Natural killer cell (primary cell): ENCODE data around the gene ENO2. TPM values are rescaled to one million over a fixed set of nuclear protein-coding genes. Genes with fewer than 3 reads are reported as not detected.

Experiments
- ATAC-seq, 3 donors: fragments of 150-1000 bp in 2 of 3; fragments of 200-7000 bp in 1 of 3; cut with Tn5 transposase; 1 replicate in 1 of 3; 2 replicates in 2 of 3; pipeline ENCODE4 v1.10.0; 2021; ENCODE audit warnings: mild to moderate bottlenecking in 2 of 3, moderate library complexity in 2 of 3
- DNase-seq, 2 donors: peaks; one replicate each; pipeline versions ENCODE4 v3.0.0 to v3.0.0-alpha.2; 2013 to 2021; ENCODE audit warnings: mixed read lengths in 1 of 2
- H3K27ac ChIP-seq: one replicate; pipeline ENCODE4 v1.5.1; 2013; ENCODE audit warnings: mild to moderate bottlenecking, low read length
- H3K27me3 ChIP-seq: one replicate; pipeline ENCODE4 v1.6.1; 2013; ENCODE audit warnings: low read length; ENCODE audit not compliant: control insufficient read depth, insufficient read depth
- H3K36me3 ChIP-seq: one replicate; pipeline ENCODE4 v1.6.1; 2013; ENCODE audit warnings: low read length; ENCODE audit not compliant: control insufficient read depth, insufficient read depth
- H3K4me1 ChIP-seq: one replicate; pipeline ENCODE4 v1.6.1; 2013; ENCODE audit warnings: low read length; ENCODE audit not compliant: control insufficient read depth, insufficient read depth
- H3K4me3 ChIP-seq: one replicate; pipeline ENCODE4 v1.5.1; 2013; ENCODE audit warnings: low read length
- H3K9me3 ChIP-seq: one replicate; pipeline ENCODE4 v1.6.1; 2013; ENCODE audit warnings: low read length; ENCODE audit not compliant: control insufficient read depth, insufficient read depth
- H3K27ac Mint-ChIP-seq, 2 donors: one replicate each; pipeline ENCODE4 v1.8.0; 2022; ENCODE audit warnings: mild to moderate bottlenecking in 2 of 2, mixed read lengths in 2 of 2, moderate library complexity in 1 of 2
- H3K27me3 Mint-ChIP-seq, 2 donors: one replicate each; pipeline ENCODE4 v1.8.0; 2022; ENCODE audit warnings: low read depth in 2 of 2, mixed read lengths in 2 of 2
- H3K36me3 Mint-ChIP-seq: one replicate; pipeline ENCODE4 v1.8.0; 2022; ENCODE audit warnings: mixed read lengths
- H3K4me1 Mint-ChIP-seq, 2 donors: one replicate each; pipeline ENCODE4 v1.8.0; 2022; ENCODE audit warnings: mixed read lengths in 2 of 2
- H3K4me3 Mint-ChIP-seq: one replicate; pipeline ENCODE4 v1.8.0; 2022; ENCODE audit warnings: mild to moderate bottlenecking, moderate library complexity, mixed read lengths
- H3K9me3 Mint-ChIP-seq, 2 donors: one replicate each; pipeline ENCODE4 v1.8.0; 2022; ENCODE audit warnings: mixed read lengths in 2 of 2
- WGBS: methylation state at CpG from one replicate; pipeline ENCODE4 v1.1.7; 2013; ENCODE audit warnings: missing lambda C conversion rate; ENCODE audit not compliant: insufficient coverage; 5-methylcytosine and 5-hydroxymethylcytosine counted together
- intact Hi-C: fragments of 100-400 bp; cut with micrococcal nuclease; formaldehyde crosslinking; loops from one replicate; pipeline ENCODE4 v1.14.2; 2022
- total RNA-seq, 4 donors: library from RNA; stranded (reverse); fragments of 120-200 nt in 1 of 4; gene quantifications; one replicate each; pipeline versions ENCODE4 v1.2.3 to v1.2.4, GENCODE V29; 2013 to 2022
- TF ChIP-seq, protein P1 (sequence below): fragments of 200-600 bp; IDR thresholded peaks from one replicate; pipeline ENCODE4 v1.8.0; 2022; ENCODE audit warnings: antibody characterized with exemption

Gene ENO2
- total RNA-seq, 3 donors from 2014 or later (not counting 1 experiment from before 2014, with no cell fraction given) = 21.6 to 30.8 (median 23.1) TPM

DNA sequence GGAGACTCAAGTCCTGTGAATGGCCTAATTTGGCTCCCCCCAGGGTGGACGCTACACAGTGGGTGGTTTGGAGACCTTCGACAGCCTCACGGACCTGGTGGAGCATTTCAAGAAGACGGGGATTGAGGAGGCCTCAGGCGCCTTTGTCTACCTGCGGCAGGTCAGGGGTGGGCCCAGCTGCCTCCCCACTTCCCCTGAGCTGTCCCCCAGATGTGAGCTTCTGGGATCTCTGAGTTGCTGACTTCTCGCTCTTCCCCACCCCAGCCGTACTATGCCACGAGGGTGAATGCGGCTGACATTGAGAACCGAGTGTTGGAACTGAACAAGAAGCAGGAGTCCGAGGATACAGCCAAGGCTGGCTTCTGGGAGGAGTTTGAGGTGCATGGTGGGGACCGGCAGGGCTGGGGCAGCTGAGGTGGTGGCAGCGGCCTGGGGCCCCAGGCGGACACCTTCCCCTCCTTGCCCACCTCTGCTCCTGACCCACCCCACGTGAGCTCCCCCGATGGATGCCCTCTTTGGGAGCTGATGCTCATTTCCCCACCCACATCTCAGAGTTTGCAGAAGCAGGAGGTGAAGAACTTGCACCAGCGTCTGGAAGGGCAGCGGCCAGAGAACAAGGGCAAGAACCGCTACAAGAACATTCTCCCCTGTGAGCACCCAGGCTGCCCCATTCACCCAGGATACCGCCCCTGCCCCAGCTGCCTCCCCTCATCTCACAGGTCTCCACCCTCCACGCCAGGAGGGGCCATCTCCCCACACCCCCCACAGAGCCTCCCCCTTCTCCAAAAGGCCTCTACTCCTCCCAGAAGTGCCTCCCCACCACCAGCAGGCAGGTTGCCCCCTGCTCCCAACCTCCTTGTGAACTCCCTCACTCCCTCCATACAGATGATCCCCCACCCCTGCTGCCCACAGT is 41.0 kb downstream of the ENO2 start:
- Histone ChIP-seq H3K36me3 (peaks cover 65% of the 10 kb centered on the region), H3K9me3 (no peaks in the 10 kb centered on the region), H3K27me3 (no peaks in the 10 kb centered on the region), H3K27ac (peak overlapping the region; percentile 96), H3K4me1 (peaks cover 90% of the 10 kb centered on the region), H3K4me3 (no peak overlapping the region)
- peak overlapping the region; percentile 98 to 99 for H3K27ac Mint-ChIP-seq
- no peaks in the 10 kb centered on the region for H3K9me3 Mint-ChIP-seq
- no peak for ATAC-seq
- intact Hi-C loops = no loop called here
- DNase-seq = peak in 1 of 2 donors; percentile 31
- H3K4me1 Mint-ChIP-seq = peaks cover 75 to 94% of the 10 kb centered on the region in 2 donors
- peak overlapping the region; percentile 91 for H3K4me3 Mint-ChIP-seq
- TF ChIP-seq, protein P1, sequence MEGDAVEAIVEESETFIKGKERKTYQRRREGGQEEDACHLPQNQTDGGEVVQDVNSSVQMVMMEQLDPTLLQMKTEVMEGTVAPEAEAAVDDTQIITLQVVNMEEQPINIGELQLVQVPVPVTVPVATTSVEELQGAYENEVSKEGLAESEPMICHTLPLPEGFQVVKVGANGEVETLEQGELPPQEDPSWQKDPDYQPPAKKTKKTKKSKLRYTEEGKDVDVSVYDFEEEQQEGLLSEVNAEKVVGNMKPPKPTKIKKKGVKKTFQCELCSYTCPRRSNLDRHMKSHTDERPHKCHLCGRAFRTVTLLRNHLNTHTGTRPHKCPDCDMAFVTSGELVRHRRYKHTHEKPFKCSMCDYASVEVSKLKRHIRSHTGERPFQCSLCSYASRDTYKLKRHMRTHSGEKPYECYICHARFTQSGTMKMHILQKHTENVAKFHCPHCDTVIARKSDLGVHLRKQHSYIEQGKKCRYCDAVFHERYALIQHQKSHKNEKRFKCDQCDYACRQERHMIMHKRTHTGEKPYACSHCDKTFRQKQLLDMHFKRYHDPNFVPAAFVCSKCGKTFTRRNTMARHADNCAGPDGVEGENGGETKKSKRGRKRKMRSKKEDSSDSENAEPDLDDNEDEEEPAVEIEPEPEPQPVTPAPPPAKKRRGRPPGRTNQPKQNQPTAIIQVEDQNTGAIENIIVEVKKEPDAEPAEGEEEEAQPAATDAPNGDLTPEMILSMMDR = no peak
- H3K36me3 Mint-ChIP-seq = no peaks in the 10 kb centered on the region
- H3K27me3 Mint-ChIP-seq = no peaks in the 10 kb centered on the region
- 47% methylated on average over 22 of the region's 22 CpGs for WGBS

DNA sequence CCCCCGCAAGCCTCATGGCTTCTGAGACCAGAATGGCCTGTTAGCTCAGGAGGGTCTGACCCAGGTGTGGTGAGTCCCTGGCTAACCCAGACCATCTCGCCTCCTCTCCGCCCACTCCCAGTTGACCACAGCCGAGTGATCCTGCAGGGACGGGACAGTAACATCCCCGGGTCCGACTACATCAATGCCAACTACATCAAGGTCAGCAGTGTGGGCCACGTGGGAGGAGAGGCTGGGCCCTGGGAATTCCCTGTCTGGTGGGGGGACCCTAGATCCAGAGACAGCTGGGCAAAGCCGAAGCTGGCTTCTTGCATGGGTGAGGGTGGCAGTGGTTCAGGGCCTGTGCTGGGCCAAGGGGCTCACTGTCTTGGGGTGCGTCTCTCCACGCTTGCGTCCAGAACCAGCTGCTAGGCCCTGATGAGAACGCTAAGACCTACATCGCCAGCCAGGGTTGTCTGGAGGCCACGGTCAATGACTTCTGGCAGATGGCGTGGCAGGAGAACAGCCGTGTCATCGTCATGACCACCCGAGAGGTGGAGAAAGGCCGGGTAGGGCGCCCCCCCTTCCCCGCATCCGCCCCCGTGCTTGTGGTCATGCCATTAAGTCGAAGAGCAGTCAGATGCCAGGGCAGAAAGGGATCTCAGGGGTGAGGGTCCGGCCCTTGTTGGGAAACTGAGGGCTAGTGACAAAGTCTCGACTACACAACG is 41.8 kb downstream of the ENO2 start:
- intact Hi-C loops = no loop called here
- Mint-ChIP-seq H3K27ac (peak overlapping the region; percentile 98 to 99), H3K4me1 (peaks cover 75 to 94% of the 10 kb centered on the region in 2 donors), H3K4me3 (peak overlapping the region; percentile 91), H3K27me3 (no peaks in the 10 kb centered on the region), H3K9me3 (no peaks in the 10 kb centered on the region), H3K36me3 (no peaks in the 10 kb centered on the region)
- Histone ChIP-seq H3K4me3 (no peak overlapping the region), H3K27ac (peak overlapping the region; percentile 96), H3K4me1 (peaks cover 91% of the 10 kb centered on the region), H3K36me3 (peaks cover 73% of the 10 kb centered on the region), H3K27me3 (no peaks in the 10 kb centered on the region), H3K9me3 (no peaks in the 10 kb centered on the region)
- TF ChIP-seq, protein P1 = no peak
- DNase-seq (peak; percentile 60 to 73), ATAC-seq (peak; percentile 6 to 23 (median 16))
- 36% methylated on average over 28 of the region's 28 CpGs for WGBS

DNA sequence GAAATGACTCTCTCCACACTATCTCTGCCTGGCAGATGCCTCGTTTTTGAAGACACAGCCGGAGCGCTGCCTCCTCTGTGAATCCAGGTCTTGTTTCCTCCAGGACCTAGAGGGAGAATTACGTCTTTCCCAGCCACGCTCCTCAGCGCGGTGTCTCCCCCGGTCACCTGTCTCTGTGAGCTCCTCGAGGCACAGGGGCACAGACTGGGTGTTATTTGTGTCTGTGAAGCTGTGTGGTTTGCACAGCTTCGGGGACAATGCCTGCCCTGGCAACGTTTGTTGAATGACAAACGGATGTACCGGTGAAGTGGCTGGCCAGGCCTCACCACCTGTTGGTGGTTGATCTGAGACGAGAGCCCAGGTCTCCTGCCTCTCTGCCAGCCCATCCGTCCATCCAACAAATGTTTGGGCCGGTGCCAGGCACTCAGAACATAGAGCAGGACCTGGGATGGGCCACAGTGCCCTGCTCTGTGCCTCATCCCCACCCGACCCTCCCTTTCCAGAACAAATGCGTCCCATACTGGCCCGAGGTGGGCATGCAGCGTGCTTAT is 42.8 kb downstream of the ENO2 start:
- ATAC-seq (peak; percentile 4 to 19 (median 5)), DNase-seq (peak in 1 of 2 donors; percentile 73)
- intact Hi-C loops = no loop called here
- H3K27me3 ChIP-seq = no peaks in the 10 kb centered on the region
- 40% methylated on average over 20 of the region's 20 CpGs for WGBS
- H3K36me3 ChIP-seq = peaks cover 78% of the 10 kb centered on the region
- H3K4me1 ChIP-seq = peaks cover 100% of the 10 kb centered on the region
- Mint-ChIP-seq H3K27me3 (no peaks in the 10 kb centered on the region), H3K36me3 (no peaks in the 10 kb centered on the region), H3K4me3 (peak overlapping the region; percentile 91), H3K4me1 (peaks cover 82 to 95% of the 10 kb centered on the region in 2 donors), H3K27ac (peak overlapping the region; percentile 98 to 99), H3K9me3 (no peaks in the 10 kb centered on the region)
- no peaks in the 10 kb centered on the region for H3K9me3 ChIP-seq
- H3K27ac ChIP-seq = peak overlapping the region; percentile 96
- H3K4me3 ChIP-seq = no peak overlapping the region
- TF ChIP-seq, protein P1 = no peak
